Loucy (cell line): ENCODE measurements around the gene TBX15.

Experiments used
- EZH2phosphoT487 ChIP-seq: fragments of 200-600 bp; IDR thresholded peaks from 2 replicates; pipeline ENCODE4 v1.6.1; 2018; ENCODE audit warnings: antibody characterized with exemption, mild to moderate bottlenecking, moderate library complexity, borderline replicate concordance
- TF ChIP-seq, protein P1 (sequence below): fragments of 200-600 bp; sonication (generic); conservative IDR thresholded peaks from 2 replicates; pipeline ENCODE4 v1.5.1; 2014; ENCODE audit warnings: mild to moderate bottlenecking, antibody characterized with exemption, low read length

DNA sequence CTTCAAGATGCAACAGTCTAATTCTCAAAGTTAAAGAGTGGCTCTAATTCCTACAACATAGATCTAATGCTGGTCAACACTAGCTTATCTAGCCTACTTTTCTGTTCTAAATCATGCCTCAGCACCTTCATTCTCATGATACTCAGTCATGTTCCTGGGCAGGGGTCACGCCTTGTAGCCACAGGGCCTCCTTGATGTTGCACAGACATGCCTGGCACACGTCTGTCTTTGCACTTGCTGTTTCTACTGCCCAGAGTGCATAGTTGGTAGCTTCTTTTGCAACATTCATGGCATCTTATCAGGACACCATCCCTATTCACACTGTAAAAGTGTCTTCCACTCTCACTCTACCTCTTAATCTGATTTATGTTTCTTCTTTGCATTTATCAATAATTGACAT is 76.6 kb downstream of the TBX15 start:
- no peak for TF ChIP-seq EZH2phosphoT487
- TF ChIP-seq, protein P1, sequence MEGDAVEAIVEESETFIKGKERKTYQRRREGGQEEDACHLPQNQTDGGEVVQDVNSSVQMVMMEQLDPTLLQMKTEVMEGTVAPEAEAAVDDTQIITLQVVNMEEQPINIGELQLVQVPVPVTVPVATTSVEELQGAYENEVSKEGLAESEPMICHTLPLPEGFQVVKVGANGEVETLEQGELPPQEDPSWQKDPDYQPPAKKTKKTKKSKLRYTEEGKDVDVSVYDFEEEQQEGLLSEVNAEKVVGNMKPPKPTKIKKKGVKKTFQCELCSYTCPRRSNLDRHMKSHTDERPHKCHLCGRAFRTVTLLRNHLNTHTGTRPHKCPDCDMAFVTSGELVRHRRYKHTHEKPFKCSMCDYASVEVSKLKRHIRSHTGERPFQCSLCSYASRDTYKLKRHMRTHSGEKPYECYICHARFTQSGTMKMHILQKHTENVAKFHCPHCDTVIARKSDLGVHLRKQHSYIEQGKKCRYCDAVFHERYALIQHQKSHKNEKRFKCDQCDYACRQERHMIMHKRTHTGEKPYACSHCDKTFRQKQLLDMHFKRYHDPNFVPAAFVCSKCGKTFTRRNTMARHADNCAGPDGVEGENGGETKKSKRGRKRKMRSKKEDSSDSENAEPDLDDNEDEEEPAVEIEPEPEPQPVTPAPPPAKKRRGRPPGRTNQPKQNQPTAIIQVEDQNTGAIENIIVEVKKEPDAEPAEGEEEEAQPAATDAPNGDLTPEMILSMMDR = no peak
